ENCODE measurements around the gene ZBTB7B.

The ZBTB7B gene

DNA sequence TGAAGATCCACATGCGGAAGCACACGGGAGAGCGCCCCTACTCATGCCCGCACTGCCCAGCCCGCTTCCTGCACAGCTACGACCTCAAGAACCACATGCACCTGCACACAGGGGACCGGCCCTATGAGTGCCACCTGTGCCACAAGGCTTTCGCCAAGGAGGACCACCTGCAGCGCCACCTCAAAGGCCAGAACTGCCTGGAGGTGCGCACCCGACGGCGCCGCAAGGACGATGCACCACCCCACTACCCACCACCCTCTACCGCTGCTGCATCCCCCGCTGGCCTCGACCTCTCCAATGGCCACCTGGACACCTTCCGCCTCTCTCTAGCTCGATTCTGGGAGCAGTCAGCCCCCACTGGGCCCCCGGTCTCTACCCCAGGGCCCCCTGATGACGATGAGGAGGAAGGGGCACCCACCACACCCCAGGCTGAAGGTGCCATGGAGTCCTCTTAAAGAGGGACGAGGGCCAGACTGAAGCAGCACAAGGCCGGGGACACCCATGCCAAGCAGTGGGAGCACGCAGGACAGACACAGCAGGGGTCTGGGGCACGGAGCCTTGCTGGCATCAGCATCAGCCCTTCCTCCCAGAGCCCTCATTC, 13.7 kb downstream of the ZBTB7B start:
- DNase-seq (ENCODE audit: low read depth in 2 of 2), result no peak

- peak; percentile 84 to 90 for DNase-seq (ENCODE audit: low read depth in 2 of 2)
These were observed 14.7 kb downstream of the ZBTB7B start for GRCh38 chr1:155017041-155017945.

DNA sequence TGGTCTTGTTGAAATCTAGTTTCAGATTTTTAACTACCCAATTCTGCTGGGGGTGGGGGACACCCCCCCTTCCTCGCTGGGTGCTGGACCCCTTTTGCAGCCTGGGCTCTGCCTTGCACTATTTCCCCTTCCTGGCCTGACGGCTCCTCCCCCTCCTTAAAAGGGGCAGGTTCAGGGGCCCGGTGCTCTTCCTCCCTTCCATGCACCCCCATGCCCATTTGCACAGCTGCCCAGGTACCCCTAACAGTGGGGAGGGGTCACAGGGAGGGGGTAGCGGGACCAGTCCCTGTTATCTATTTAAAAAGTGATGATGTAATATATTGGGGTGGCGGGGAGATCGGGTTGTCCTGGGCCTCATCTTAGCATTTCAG, 15.3 kb downstream of the ZBTB7B start:
- no peak for DNase-seq (ENCODE audit: low read depth in 2 of 2)

- no peak for DNase-seq (ENCODE audit: low read depth in 2 of 2)
These were observed 16.2 kb downstream of the ZBTB7B start for GRCh38 chr1:155018617-155019348.

- no peak for DNase-seq (ENCODE audit: low read depth in 2 of 2)
These were observed 17.0 kb downstream of the ZBTB7B start for GRCh38 chr1:155019377-155020245.

GRCh38 chr1:155022136-155022926, 19.7 kb downstream of the ZBTB7B start:
- no peak for DNase-seq (ENCODE audit: low read depth in 2 of 2)

- DNase-seq (ENCODE audit: low read depth in 2 of 2), result no peak
These were observed 20.3 kb downstream of the ZBTB7B start for GRCh38 chr1:155022927-155023236.

DNA sequence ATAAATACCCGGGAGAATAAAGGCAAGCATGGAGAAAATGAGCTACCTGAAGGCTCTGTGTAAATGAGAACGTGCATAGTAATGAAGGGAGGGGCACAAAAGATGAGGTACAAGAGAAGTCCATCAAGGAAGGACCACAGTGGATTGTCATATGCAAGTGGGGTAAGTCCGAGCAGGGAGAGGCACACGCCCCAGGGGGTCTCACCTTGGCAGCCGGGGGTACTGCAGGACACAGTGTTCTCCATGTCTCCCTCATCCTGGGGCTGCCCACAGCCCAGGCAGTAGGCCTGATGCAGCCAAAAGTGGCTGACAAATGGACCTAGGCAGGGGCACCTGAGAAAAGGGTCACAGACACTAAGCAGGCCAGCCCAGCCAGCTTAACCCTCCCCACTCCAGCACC, 21.0 kb downstream of the ZBTB7B start:
- no peak for DNase-seq (ENCODE audit: low read depth in 2 of 2)

- DNase-seq (ENCODE audit: low read depth in 2 of 2), result no peak
These were observed 21.7 kb downstream of the ZBTB7B start for GRCh38 chr1:155024315-155024714.

DNA sequence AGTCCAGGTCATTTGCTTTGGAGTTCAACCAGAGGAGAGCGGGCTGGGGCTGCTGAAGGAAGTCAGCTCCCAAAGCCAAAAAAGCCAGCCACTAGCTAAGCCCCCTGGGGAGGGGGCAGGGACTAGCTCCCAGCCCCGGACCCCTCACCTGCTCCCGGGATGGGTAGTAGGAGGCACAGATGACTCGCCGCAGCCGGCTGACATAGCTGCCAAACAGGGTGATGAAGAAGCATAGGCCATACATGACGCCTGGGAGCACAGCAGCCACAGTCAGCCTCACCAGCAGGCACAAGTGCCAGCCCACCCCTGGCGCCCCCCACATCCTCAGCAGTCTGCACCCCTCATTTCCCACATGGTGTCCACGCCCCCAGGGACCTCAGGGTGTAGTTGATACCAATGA, 23.6 kb downstream of the ZBTB7B start:
- DNase-seq (ENCODE audit: low read depth in 2 of 2), result no peak

DNA sequence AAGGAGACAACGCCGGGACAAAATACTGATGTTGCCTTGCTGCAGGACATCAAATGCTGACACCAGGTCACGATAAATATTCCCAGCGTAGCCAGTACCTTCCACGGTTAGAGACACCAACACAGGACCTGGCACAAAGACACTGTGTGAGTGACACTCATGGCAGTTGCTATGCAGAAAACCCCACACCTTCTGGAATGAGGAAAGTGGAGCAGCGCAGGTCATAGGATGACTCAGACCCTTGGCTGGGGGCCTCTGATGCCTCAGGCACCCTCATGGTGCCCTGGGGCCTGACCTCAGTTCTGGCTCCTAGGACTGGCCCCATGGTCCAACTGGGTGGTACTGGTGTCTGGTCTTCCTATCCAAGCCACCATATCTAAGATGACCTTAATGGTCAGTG, 24.0 kb downstream of the ZBTB7B start:
- DNase-seq (ENCODE audit: low read depth in 2 of 2), result no peak

DNA sequence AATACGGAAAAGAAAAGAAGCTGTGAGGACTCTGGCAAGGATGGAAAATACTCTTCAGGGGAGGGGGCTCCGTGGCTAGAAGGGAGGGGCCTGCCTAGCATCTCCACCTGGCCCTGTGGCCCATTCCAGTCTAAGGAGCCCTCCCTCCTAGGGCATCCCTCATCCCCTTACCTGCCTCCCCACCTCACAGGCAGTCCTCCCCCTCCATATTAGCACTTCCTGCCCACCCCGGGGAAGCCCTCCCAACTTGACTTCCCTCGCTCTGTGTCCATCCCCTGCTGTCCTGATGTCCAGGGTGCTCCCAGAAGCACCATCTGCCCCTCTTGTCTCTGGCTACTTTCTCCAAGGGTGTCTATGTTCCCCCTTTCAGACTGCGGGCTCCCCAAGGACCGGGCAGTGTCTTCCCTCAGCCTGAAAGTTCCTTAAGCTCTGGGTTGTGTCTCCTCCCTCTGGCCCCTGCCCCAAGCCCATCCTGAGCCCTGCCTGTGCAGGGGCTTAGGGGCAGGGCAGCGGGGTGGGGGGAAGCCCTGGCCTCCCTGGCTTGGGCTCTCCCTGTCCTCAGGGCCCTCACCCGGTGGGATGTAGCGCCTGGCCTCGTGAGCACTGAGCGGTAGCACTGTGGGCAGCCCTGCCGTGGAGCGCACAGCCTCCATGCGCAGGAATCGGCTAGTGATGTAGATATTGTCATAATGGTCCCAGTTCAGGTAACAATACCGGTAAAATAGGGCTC, 27.1 kb downstream of the ZBTB7B start:
- DNase-seq (ENCODE audit: low read depth in 2 of 2), result no peak

DNA sequence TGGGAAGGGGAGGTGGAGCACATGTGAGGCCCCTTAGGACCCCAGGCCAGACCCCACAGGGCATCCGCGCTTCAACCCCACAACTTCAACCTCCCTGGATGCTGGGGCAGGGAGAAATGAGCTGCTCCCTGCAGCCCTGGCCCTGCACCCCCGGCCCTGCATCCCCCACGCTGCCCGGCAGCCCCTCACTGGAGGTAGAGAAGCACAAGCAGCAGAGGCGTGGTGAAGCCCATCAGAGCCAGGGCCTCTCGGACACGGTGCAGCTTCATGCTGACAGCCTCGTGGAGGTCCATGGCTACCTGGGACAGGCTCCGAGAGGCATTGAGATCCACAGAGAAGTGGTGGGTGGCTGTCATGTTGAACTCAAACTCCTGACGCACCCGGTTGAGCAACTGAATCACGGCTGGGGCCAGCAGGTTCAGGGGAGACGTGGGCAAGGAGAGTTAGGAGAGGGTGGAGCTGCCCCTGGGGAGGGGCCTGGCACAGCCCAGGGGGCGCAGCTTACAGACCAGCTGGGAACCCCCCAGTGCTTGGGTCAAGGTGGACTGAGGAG, 27.7 kb downstream of the ZBTB7B start:
- DNase-seq (ENCODE audit: low read depth in 2 of 2), result no peak

DNA sequence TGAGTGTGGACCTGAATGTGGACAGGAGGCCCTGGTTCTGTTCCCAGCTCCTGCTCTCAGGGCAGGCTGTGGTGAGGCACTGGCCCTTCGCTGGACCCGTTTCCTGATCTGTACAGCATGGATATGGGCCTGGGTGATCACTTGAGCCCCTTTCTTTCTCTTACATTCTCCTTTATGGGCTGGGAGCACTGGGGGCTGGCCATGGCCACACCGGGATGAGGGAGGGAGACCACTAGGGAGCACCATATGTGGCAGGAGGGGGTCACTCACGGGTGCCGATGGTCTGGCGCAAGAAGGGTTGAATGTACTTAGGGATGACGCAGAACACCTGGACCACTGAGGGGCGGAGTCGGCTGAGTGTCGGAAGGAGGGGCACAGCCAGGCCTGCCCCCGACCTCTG, 28.3 kb downstream of the ZBTB7B start:
- no peak for DNase-seq (ENCODE audit: low read depth in 2 of 2)

DNA sequence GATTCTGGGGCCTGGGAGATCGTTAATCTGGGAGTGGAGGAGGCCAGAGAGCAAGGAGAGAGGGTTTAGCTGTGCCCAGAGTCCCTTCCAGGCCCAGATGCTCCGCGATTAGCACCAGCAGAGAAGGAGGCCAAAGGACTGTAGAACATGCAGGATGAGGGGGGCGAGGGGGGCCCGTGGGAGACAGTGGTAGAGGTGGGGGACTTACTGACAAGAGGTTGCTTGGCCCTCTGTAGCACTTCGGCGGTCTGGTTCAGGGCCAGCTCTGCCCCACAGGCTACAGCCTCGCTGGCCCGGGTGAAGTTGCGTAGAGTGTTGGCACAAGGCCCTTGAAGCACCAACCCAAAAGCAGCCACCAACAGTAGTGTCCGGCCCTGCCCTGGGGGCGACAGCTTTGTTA, 30.3 kb downstream of the ZBTB7B start:
- no peak for DNase-seq (ENCODE audit: low read depth in 2 of 2)

GRCh38 chr1:155033524-155033923, 30.9 kb downstream of the ZBTB7B start, which contains the start of the genes DCST1 and DCST2:
DCST1 (plus strand) TSS chr1:155033824; CDS start chr1:155034037, 213 bp downstream.
DCST2 (minus strand) TSS chr1:155033781; CDS start chr1:155033701, 80 bp downstream.
- DNase-seq (ENCODE audit: low read depth in 2 of 2), result no peak

DNA sequence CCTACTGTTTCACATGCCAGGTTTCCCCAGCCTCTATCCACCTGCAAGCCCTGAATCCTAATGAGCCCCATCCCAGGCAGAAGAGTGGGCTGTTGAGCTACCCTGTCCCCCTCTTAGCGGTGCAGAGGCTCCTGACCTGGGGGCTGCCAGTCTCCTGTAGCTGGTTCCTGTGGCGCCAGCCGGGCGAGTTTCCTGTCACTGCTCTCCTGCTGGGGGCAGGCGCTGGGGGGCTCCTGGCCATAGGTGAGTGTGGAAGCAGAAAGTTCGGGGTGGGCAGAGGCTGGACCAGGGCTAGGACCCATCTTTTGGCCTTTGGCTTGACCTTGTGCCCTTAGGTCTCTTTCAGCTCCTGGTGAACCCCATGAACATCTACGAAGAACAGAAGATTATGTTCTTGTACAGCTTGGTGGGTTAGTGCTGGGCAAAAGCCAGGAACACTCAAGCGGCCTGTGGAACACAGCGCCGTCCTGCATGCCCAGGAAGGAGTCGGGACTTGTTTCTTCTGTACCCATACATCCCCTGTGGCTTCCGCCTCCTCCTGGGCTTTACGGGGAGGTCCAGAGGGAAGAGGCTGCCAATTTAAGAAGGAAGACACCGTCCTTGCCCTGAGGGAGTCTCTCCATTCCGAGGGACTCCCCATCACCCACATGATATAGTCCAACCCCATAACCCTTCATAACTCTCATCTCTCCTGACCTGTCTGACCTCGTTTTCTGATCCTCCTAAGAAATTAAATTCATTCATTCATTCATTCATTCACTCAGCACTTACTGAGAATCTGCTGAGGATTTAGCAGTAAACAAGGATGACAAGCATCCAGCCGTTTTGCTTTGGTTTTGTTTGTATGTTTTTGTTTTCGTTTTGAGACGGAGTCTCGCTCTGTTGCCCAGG, 32.0 kb downstream of the ZBTB7B start:
- DNase-seq (ENCODE audit: low read depth in 2 of 2), result no peak

GRCh38 chr1:155035936-155036335, 33.3 kb downstream of the ZBTB7B start:
- no peak for DNase-seq (ENCODE audit: low read depth in 2 of 2)

DNA sequence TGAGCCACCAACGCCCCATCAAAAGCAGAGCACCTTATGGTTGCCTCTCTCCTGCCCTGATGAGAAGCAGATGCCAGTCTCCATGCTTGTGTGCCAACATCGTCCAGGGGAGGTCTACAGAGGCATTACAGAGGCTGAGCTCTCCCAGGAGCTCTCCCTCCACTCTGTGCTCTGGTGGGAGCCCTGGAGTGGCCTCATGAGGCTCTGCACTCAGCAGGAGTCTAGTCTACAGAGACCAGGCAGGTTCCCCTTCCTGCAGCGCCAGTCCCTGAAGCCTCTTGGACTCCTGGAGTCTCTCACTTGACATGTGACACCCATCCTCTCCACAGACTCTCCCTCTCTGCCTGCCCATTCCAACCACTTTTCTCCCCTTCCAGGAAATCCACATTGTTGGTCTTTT, 34.4 kb downstream of the ZBTB7B start:
- DNase-seq (ENCODE audit: low read depth in 2 of 2), result no peak
